Fibroblast of lung (primary cell): ENCODE results near the gene ZNF609. TPM values are rescaled to one million over a fixed set of nuclear protein-coding genes. Genes with fewer than 3 reads are reported as not detected.

Source experiments
- DNase-seq, 2 donors: peaks; one replicate each; pipeline versions ENCODE4 v3.0.0 to v3.0.0-alpha.2; 2010; ENCODE audit warnings: low read depth in 2 of 2
- H2AFZ ChIP-seq: 2 replicates; pipeline ENCODE4 v1.5.1; 2012; ENCODE audit warnings: low read length, control low read depth, inconsistent platforms
- H3K27ac ChIP-seq: 2 replicates; pipeline ENCODE4 v1.5.1; 2011; ENCODE audit warnings: low read length, control low read depth; ENCODE audit not compliant: insufficient read depth
- H3K27me3 ChIP-seq: 2 replicates; pipeline ENCODE4 v1.5.1; 2011; ENCODE audit warnings: mild to moderate bottlenecking, low read length; ENCODE audit not compliant: control insufficient read depth, insufficient read depth
- H3K36me3 ChIP-seq: 2 replicates; pipeline ENCODE4 v1.5.1; 2011; ENCODE audit warnings: low read length; ENCODE audit not compliant: control insufficient read depth, insufficient read depth
- H3K4me1 ChIP-seq: 2 replicates; pipeline ENCODE4 v1.5.1; 2011; ENCODE audit warnings: low read length; ENCODE audit not compliant: control insufficient read depth, insufficient read depth; ENCODE audit errors: extremely low read depth
- H3K4me2 ChIP-seq: 2 replicates; pipeline ENCODE4 v1.5.1; 2011; ENCODE audit warnings: low read length, control low read depth; ENCODE audit not compliant: insufficient read depth; ENCODE audit errors: extremely low read depth
- H3K4me3 ChIP-seq, 4 experiments: fragments of 200-600 bp in 1 of 4; sonication (generic) in 1 of 4; replicated peaks in 1 of 4; 2 replicates each; pipeline ENCODE4 v1.5.1; 2011 to 2016; ENCODE audit warnings: low read length in 4 of 4, low read depth in 3 of 4, mild to moderate bottlenecking in 3 of 4, control low read depth in 2 of 4, inconsistent platforms in 1 of 4, mixed read lengths in 1 of 4; ENCODE audit not compliant: insufficient read depth in 1 of 4; ENCODE audit errors: control extremely low read depth in 1 of 4
- H3K79me2 ChIP-seq: 2 replicates; pipeline ENCODE4 v1.5.1; 2012; ENCODE audit warnings: mild to moderate bottlenecking, low read length, inconsistent platforms; ENCODE audit not compliant: control insufficient read depth, insufficient read depth
- H3K9ac ChIP-seq: 2 replicates; pipeline ENCODE4 v1.5.1; 2011; ENCODE audit warnings: mild to moderate bottlenecking, low read length, control low read depth; ENCODE audit not compliant: insufficient read depth
- H3K9me3 ChIP-seq: 2 replicates; pipeline ENCODE4 v1.5.1; 2012; ENCODE audit warnings: low read depth, low read length; ENCODE audit not compliant: control insufficient read depth, insufficient read depth
- H4K20me1 ChIP-seq: 2 replicates; pipeline ENCODE4 v1.5.1; 2011; ENCODE audit warnings: low read length; ENCODE audit not compliant: control insufficient read depth, insufficient read depth; ENCODE audit errors: extremely low read depth
- CTCF ChIP-seq, 2 donors: IDR thresholded peaks in 1 of 2; conservative IDR thresholded peaks in 1 of 2; 1 replicate in 1 of 2; 2 replicates in 1 of 2; pipeline ENCODE4 v1.5.1; 2011 to 2012; ENCODE audit warnings: low read length in 2 of 2, control low read depth in 1 of 2, inconsistent platforms in 1 of 2, low read depth in 1 of 2, mild to moderate bottlenecking in 1 of 2
- EZH2 ChIP-seq: IDR thresholded peaks from 2 replicates; pipeline ENCODE4 v1.5.1; 2012; ENCODE audit warnings: low read length, control low read depth, mild to moderate bottlenecking; ENCODE audit errors: missing control alignments
- polyA plus RNA-seq, 2 donors: library from polyadenylated mRNA; depleted of rRNA in 1 of 2; stranded (reverse) in 1 of 2; unstranded in 1 of 2; fragments of >200 nt; gene quantifications; 2 replicates each; pipeline ENCODE4 v1.2.1, GENCODE V29; 2011 to 2012; ENCODE audit warnings: missing spikeins in 1 of 2
- total RNA-seq: library from RNA; depleted of rRNA; stranded (reverse); fragments of >200 nt; gene quantifications from 2 replicates; pipeline ENCODE4 v1.2.1, GENCODE V29; 2014

The ZNF609 gene
- total and polyA plus RNA-seq, 2 donors (not counting 1 experiment from before 2014, with no cell fraction given), result 10.8 to 14.7 TPM

GRCh38 chr15:64474846-64475245 is 14.5 kb downstream of the ZNF609 start:
- peaks cover 12% of the 10 kb centered on the region for H3K79me2 ChIP-seq
- no peaks in the 10 kb centered on the region for H4K20me1 ChIP-seq
- no peak overlapping the region for H2AFZ ChIP-seq

GRCh38 chr15:64476550-64476949 is 16.2 kb downstream of the ZNF609 start:
- TF ChIP-seq EZH2 (no peak), CTCF (conservative IDR thresholded peaks at IDR 0.05 in 1 of 2, IDR thresholded peaks at IDR 0.05 in 1 of 2; ENCODE audit: low read depth in 1 of 2, low read length in 2 of 2) (no peak)
- no peak overlapping the region for H3K9ac ChIP-seq
- no peak overlapping the region for H2AFZ ChIP-seq
- no peak overlapping the region for H3K4me2 ChIP-seq
- H4K20me1 ChIP-seq, result no peaks in the 10 kb centered on the region
- no peak overlapping the region for H3K27ac ChIP-seq
- H3K4me1 ChIP-seq, result no peaks in the 10 kb centered on the region
- H3K79me2 ChIP-seq, result peaks cover 12% of the 10 kb centered on the region
- H3K4me3 ChIP-seq, result no peak overlapping the region
- peaks cover 2% of the 10 kb centered on the region for H3K36me3 ChIP-seq
- H3K27me3 ChIP-seq, result no peaks in the 10 kb centered on the region
- H3K9me3 ChIP-seq, result no peaks in the 10 kb centered on the region
- no peak for DNase-seq

More at GRCh38 chr15:64474846-64475245, 14.5 kb downstream of the ZNF609 start:
- H3K9me3 ChIP-seq, result no peaks in the 10 kb centered on the region
- no peak overlapping the region for H3K4me3 ChIP-seq
- no peak overlapping the region for H3K9ac ChIP-seq
- H3K4me1 ChIP-seq, result no peaks in the 10 kb centered on the region
- TF ChIP-seq CTCF (conservative IDR thresholded peaks at IDR 0.05 in 1 of 2, IDR thresholded peaks at IDR 0.05 in 1 of 2; ENCODE audit: low read depth in 1 of 2, low read length in 2 of 2) (no peak), EZH2 (no peak)
- H3K36me3 ChIP-seq, result peaks cover 2% of the 10 kb centered on the region
- DNase-seq, result no peak
- no peaks in the 10 kb centered on the region for H3K27me3 ChIP-seq
- no peak overlapping the region for H3K4me2 ChIP-seq
- no peak overlapping the region for H3K27ac ChIP-seq

GRCh38 chr15:64478863-64479262 is 18.5 kb downstream of the ZNF609 start:
- no peaks in the 10 kb centered on the region for H3K36me3 ChIP-seq
- no peak overlapping the region for H3K4me3 ChIP-seq
- TF ChIP-seq EZH2 (no peak), CTCF (conservative IDR thresholded peaks at IDR 0.05 in 1 of 2, IDR thresholded peaks at IDR 0.05 in 1 of 2; ENCODE audit: low read depth in 1 of 2, low read length in 2 of 2) (no peak)
- H3K9me3 ChIP-seq, result no peaks in the 10 kb centered on the region
- H3K4me2 ChIP-seq, result no peak overlapping the region
- no peak overlapping the region for H3K27ac ChIP-seq
- no peak overlapping the region for H2AFZ ChIP-seq
- no peaks in the 10 kb centered on the region for H3K4me1 ChIP-seq
- peak in 1 of 2 donors; percentile 93 for DNase-seq
- peaks cover 13% of the 10 kb centered on the region for H3K79me2 ChIP-seq
- no peak overlapping the region for H3K9ac ChIP-seq
- H3K27me3 ChIP-seq, result no peaks in the 10 kb centered on the region
- H4K20me1 ChIP-seq, result no peaks in the 10 kb centered on the region
